Smooth muscle cell (in vitro differentiated cells): ENCODE data around the gene ZDBF2. TPM values are rescaled to one million over a fixed set of nuclear protein-coding genes. Genes with fewer than 3 reads are reported as not detected.
"Not testable (repeated sequence)": the region's sequence is repeated elsewhere in the genome, so short reads cannot be mapped to it uniquely, and the experiment has no call there.

ENCODE experiments used
- DNase-seq: peaks from one replicate; lab custom pipeline; 2025; ENCODE audit not compliant: unreplicated experiment; lab: John Stamatoyannopoulos, UW
- H2AFZ ChIP-seq: fragments of 200-600 bp; sonication (generic); 2 replicates; pipeline ENCODE4 v1.6.0; 2016; ENCODE audit warnings: antibody characterized with exemption, low read depth, mild to moderate bottlenecking
- H3F3A ChIP-seq: fragments of 200-600 bp; sonication (generic); 2 replicates; pipeline ENCODE4 v1.6.0; 2017; ENCODE audit warnings: antibody characterized with exemption, low read depth
- H3K27ac ChIP-seq: fragments of 200-600 bp; sonication (generic); 2 replicates; pipeline ENCODE4 v1.5.1; 2016; ENCODE audit warnings: low read depth, mild to moderate bottlenecking
- H3K27me3 ChIP-seq: fragments of 200-600 bp; sonication (generic); 2 replicates; pipeline ENCODE4 v1.6.1; 2016; ENCODE audit warnings: low read depth, mild to moderate bottlenecking
- H3K36me3 ChIP-seq: fragments of 200-600 bp; sonication (generic); 2 replicates; pipeline ENCODE4 v1.5.1; 2016; ENCODE audit warnings: low read depth
- H3K4me1 ChIP-seq: fragments of 200-600 bp; sonication (generic); 2 replicates; pipeline ENCODE4 v1.5.1; 2016; ENCODE audit warnings: low read depth
- H3K4me2 ChIP-seq: fragments of 200-600 bp; sonication (generic); 2 replicates; pipeline ENCODE4 v1.6.0; 2016; ENCODE audit warnings: mild to moderate bottlenecking
- H3K4me3 ChIP-seq: fragments of 200-600 bp; sonication (generic); 2 replicates; pipeline ENCODE4 v1.5.1; 2016; ENCODE audit warnings: mild to moderate bottlenecking
- H3K79me2 ChIP-seq: fragments of 200-600 bp; sonication (generic); 2 replicates; pipeline ENCODE4 v1.6.0; 2016; ENCODE audit warnings: low read depth, mild to moderate bottlenecking
- H3K9ac ChIP-seq: fragments of 200-600 bp; sonication (generic); 2 replicates; pipeline ENCODE4 v1.6.0; 2016; ENCODE audit warnings: low read depth
- H3K9me3 ChIP-seq: fragments of 200-600 bp; sonication (generic); replicated peaks from 2 replicates; pipeline ENCODE4 v1.5.1; 2016; ENCODE audit warnings: low read depth
- H4K20me1 ChIP-seq: fragments of 200-600 bp; sonication (generic); 2 replicates; pipeline ENCODE4 v1.6.0; 2016; ENCODE audit warnings: low read depth
- WGBS: methylation state at CpG from one replicate; pipeline ENCODE4 v1.1.7; 2016; ENCODE audit warnings: low lambda C conversion rate; 5-methylcytosine and 5-hydroxymethylcytosine counted together
- polyA plus RNA-seq: library from polyadenylated mRNA; unstranded; fragments of >200 nt; fragmentation: Nextera tagmentation; extraction: Ambion mirVana; gene quantifications from 2 replicates; pipeline ENCODE4 v1.2.1, GENCODE V29; 2016
- total RNA-seq: library from RNA; depleted of rRNA; stranded (reverse); fragments of >200 nt; gene quantifications from 2 replicates; pipeline ENCODE4 v1.2.3, GENCODE V29; 2014
- TF ChIP-seq, protein P1 (sequence below): fragments of 200-600 bp; sonication (generic); IDR thresholded peaks from 2 replicates; pipeline ENCODE4 v1.5.1; 2017; ENCODE audit warnings: borderline replicate concordance, mild to moderate bottlenecking, antibody characterized with exemption; ENCODE audit not compliant: insufficient read depth, poor library complexity, severe bottlenecking

The ZDBF2 gene
- total and polyA plus RNA-seq, 2 experiments from 2014 or later, result 2.8 to 22.7 TPM

DNA sequence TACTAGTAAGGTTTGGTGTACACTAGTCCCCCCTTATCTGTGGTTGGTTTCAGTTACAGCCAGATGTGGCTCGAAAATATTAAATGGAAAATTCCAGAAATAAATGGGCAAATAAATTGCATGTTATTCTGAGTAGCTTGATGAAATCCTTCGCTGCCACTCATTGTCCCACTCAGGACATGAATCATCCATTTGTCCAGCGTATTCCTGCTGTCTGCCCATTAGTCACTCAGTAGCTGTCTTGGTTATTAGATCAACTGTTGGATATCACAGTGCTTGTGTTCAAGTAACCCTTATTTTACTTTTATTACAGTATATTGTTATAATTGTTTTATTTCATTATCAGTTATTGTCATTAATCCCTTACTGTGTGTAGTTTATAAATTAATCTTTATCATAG is 21.7 kb downstream of the ZDBF2 start:
- TF ChIP-seq, protein P1, sequence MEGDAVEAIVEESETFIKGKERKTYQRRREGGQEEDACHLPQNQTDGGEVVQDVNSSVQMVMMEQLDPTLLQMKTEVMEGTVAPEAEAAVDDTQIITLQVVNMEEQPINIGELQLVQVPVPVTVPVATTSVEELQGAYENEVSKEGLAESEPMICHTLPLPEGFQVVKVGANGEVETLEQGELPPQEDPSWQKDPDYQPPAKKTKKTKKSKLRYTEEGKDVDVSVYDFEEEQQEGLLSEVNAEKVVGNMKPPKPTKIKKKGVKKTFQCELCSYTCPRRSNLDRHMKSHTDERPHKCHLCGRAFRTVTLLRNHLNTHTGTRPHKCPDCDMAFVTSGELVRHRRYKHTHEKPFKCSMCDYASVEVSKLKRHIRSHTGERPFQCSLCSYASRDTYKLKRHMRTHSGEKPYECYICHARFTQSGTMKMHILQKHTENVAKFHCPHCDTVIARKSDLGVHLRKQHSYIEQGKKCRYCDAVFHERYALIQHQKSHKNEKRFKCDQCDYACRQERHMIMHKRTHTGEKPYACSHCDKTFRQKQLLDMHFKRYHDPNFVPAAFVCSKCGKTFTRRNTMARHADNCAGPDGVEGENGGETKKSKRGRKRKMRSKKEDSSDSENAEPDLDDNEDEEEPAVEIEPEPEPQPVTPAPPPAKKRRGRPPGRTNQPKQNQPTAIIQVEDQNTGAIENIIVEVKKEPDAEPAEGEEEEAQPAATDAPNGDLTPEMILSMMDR, result no peak
- no peak overlapping the region for H3K27ac ChIP-seq
- no peak overlapping the region for H2AFZ ChIP-seq
- no peaks in the 10 kb centered on the region for H3F3A ChIP-seq
- H3K27me3 ChIP-seq, result no peaks in the 10 kb centered on the region
- H3K4me3 ChIP-seq, result no peak overlapping the region
- no peaks in the 10 kb centered on the region for H3K4me1 ChIP-seq
- H3K9ac ChIP-seq, result no peak overlapping the region
- H3K4me2 ChIP-seq, result no peak overlapping the region
- H4K20me1 ChIP-seq, result peaks cover 4% of the 10 kb centered on the region
- H3K9me3 ChIP-seq, result no peaks in the 10 kb centered on the region
- no peaks in the 10 kb centered on the region for H3K36me3 ChIP-seq
- no peak for DNase-seq
- no peaks in the 10 kb centered on the region for H3K79me2 ChIP-seq
- 68% methylated on average over 3 of the region's 3 CpGs for WGBS

DNA sequence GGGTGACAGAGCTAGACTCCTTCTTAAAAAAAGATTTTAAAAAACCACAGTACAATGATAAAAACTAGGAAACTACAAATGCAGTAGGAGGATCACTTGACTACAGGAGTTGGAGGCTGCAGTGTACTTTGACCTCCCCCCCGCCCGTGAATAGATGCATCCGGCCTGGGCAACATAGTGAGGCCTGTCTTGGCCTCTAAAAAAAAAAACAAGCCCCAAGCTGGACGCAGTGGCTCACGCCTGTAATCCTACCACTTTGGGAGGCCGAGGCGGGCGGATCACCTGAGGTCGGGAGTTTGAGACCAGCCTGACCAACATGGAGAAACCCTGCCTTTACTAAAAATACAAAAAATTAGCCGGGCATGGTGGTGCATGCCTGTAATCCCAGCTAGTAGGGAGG is 25.1 kb downstream of the ZDBF2 start:
- not testable (repeated sequence) for H3F3A ChIP-seq, DNase-seq, H3K27me3 ChIP-seq, H3K4me1 ChIP-seq, H3K4me2 ChIP-seq, H4K20me1 ChIP-seq, H3K79me2 ChIP-seq, H3K27ac ChIP-seq, H3K36me3 ChIP-seq, H3K9ac ChIP-seq, H3K4me3 ChIP-seq, H3K9me3 ChIP-seq, H2AFZ ChIP-seq
- 87% methylated on average over 10 of the region's 10 CpGs for WGBS

GRCh38 chr2:206305523-206306245 is 31.2 kb downstream of the ZDBF2 start:
- Histone ChIP-seq H2AFZ (no peak overlapping the region), H3K4me2 (no peak overlapping the region), H3K36me3 (peaks cover 7% of the 10 kb centered on the region), H3K4me1 (no peaks in the 10 kb centered on the region), H3K27me3 (no peaks in the 10 kb centered on the region), H4K20me1 (no peaks in the 10 kb centered on the region), H3K79me2 (no peaks in the 10 kb centered on the region), H3K4me3 (no peak overlapping the region), H3K27ac (no peak overlapping the region), H3F3A (no peaks in the 10 kb centered on the region), H3K9ac (no peak overlapping the region), H3K9me3 (no peaks in the 10 kb centered on the region)
- WGBS, result 88% methylated on average over 3 of the region's 3 CpGs
- no peak for DNase-seq
- TF ChIP-seq, protein P1, result no peak

- DNase-seq, result no peak
- H3K4me3 ChIP-seq, result no peak overlapping the region
- no peaks in the 10 kb centered on the region for H4K20me1 ChIP-seq
- no peaks in the 10 kb centered on the region for H3F3A ChIP-seq
- TF ChIP-seq, protein P1, result no peak
- no peak overlapping the region for H3K27ac ChIP-seq
- no peak overlapping the region for H2AFZ ChIP-seq
- H3K9ac ChIP-seq, result no peak overlapping the region
- no peak overlapping the region for H3K4me2 ChIP-seq
- no peaks in the 10 kb centered on the region for H3K27me3 ChIP-seq
- no peaks in the 10 kb centered on the region for H3K79me2 ChIP-seq
- H3K4me1 ChIP-seq, result no peaks in the 10 kb centered on the region
- H3K36me3 ChIP-seq, result no peaks in the 10 kb centered on the region
- WGBS, result 93% methylated on average over 9 of the region's 9 CpGs
- no peaks in the 10 kb centered on the region for H3K9me3 ChIP-seq
These were observed 36.6 kb downstream of the ZDBF2 start for GRCh38 chr2:206311026-206311425.
